Heart left ventricle (tissue), 13 donors: Measurements from ENCODE around the gene APBB1.

Source experiments
- CTCF ChIP-seq, 12 donors: fragments of 200-600 bp; sonication (generic) in 4 of 12; IDR thresholded peaks; one replicate each; pipeline versions ENCODE4 v1.5.0 to v1.8.0; 2018 to 2022; ENCODE audit warnings: antibody characterized with exemption in 12 of 12, mild to moderate bottlenecking in 5 of 12
- POLR2A ChIP-seq, 2 donors: fragments of 450-650 bp; IDR thresholded peaks; one replicate each; pipeline ENCODE4 v1.6.1; 2017; ENCODE audit warnings: antibody characterized with exemption in 2 of 2, mild to moderate bottlenecking in 2 of 2, moderate library complexity in 2 of 2
- donor health status: ischemic (EF 13 %, LVEDD 7.1; RV severe dilation, severe dysfunction).
- donor health status: DM: no; HTN: yes; CAD: no.
- donor health status: DM: no; HTN: no; CAD: no.
- donor health status: ischemic (EF 25% LVEDD 6.9; RV normal size, moderate dysfunction).
- donor health status: ischemic (EF 25% LVEDD 5.7; RV mildly dilated, moderate dysfunction).
- donor health status: ischemic (EF 35%, LVEDD 5.7; RV mildly dilated, moderate dysfunction).
- donor health status: nonischemic (EF 11% LVEDD 7.7; RV severe dilation, severe dysfunction).
- donor health status: DM: yes; HTN: yes; CAD: no.
- donor health status: PGD.
- donor health status: ischemic (EF 29% LVEDD 5.4; RV normal size, mild dysfunction).
- donor health status: nonischemic (EF 23%, LVEDD 6.1; RV moderate dilation, normal function).

- TF ChIP-seq POLR2A (IDR thresholded peaks at IDR 0.05), result no peak
- TF ChIP-seq CTCF (IDR thresholded peaks at IDR 0.05), result peak; percentile 66 to 90 (median 80)
These were observed 24.5 kb upstream of the APBB1 start for GRCh38 chr11:6443269-6444003.
